Activated naive CD8-positive, alpha-beta T cell treated with anti-CD3 and anti-CD28 coated beads, Interleukin-2, amount 10 ng/mL, durations not matched to agents 7 days and 5 days (primary cell): ENCODE data around the gene FNDC10. TPM values are rescaled to one million over a fixed set of nuclear protein-coding genes. Genes with fewer than 3 reads are reported as not detected.
"Not testable (repeated sequence)": the region's sequence is repeated elsewhere in the genome, so short reads cannot be mapped to it uniquely, and the experiment has no call there.

Experiments used
- ATAC-seq: fragments of 150-1000 bp; cut with Tn5 transposase; one replicate; pipeline ENCODE4 v1.10.0; 2021; ENCODE audit warnings: low read depth, moderate library complexity
- POLR2A ChIA-PET: fragments of 350-600 bp; sonication (Branson Sonifier 250); formaldehyde crosslinking; loops from one replicate; lab custom pipeline; 2021; ENCODE audit warnings: antibody characterized with exemption; lab: Charles Lee
- DNase-seq: peaks from one replicate; pipeline ENCODE4 v3.0.0; 2021
- H3K27ac Mint-ChIP-seq: one replicate; pipeline ENCODE4 v1.8.0; 2022; ENCODE audit warnings: mild to moderate bottlenecking, mixed read lengths
- H3K27me3 Mint-ChIP-seq: one replicate; pipeline ENCODE4 v1.8.0; 2022; ENCODE audit warnings: mild to moderate bottlenecking, moderate library complexity, mixed read lengths
- H3K36me3 Mint-ChIP-seq: one replicate; pipeline ENCODE4 v1.8.0; 2021; ENCODE audit warnings: mild to moderate bottlenecking, mixed read lengths
- H3K4me1 Mint-ChIP-seq: one replicate; pipeline ENCODE4 v1.8.0; 2021; ENCODE audit warnings: mixed read lengths
- H3K4me3 Mint-ChIP-seq: one replicate; pipeline ENCODE4 v1.8.0; 2022; ENCODE audit warnings: mild to moderate bottlenecking, moderate library complexity, mixed read lengths
- H3K9me3 Mint-ChIP-seq: one replicate; pipeline ENCODE4 v1.8.0; 2021; ENCODE audit warnings: mixed read lengths
- total RNA-seq, 2 experiments: library from RNA; stranded (reverse); gene quantifications; one replicate each; pipeline ENCODE4 v1.2.3, GENCODE V29; 2021

The FNDC10 gene
- total RNA-seq, 2 experiments from 2014 or later: 4.4 to 4.6 TPM

DNA sequence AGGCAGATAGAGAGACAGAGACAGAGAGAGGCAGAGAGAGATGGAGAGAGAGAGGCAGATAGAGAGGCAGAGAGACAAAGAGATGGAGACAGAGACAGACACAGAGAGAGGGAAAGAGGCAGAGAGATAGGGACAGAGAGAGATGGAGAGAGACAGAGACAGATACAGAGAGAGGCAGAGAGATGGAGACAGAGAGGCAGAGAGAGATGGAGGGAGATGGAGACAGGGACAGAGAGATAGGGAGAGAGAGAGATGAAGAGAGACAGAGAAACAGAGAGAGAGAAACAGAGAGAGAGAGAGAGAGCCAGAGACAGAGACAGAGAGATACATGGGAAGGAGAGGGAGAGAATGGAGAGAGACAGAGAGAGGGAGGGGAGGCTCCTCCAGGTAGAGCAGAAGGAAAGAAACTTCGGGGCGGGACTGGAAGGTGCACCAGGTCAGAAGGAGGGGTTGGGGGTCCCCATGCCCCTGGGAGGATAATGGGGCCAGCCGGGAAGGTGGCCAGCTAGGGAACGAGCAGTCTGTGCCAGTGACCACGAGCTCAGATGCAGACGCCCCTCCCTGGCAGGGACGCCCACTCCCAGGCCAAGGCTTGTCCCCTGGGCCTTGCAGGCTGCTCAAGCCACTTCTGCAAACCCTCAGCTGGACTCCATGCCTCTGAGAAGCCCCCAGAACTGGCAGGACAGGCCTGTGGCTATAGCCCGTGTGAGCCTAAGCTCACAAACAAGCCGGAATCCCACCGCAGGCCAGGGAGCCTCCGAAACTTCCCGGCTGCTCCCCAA is 3.3 kb downstream of the FNDC10 start:
- Mint-ChIP-seq H3K27ac (no peak overlapping the region), H3K4me3 (no peak overlapping the region), H3K27me3 (peaks cover 9% of the 10 kb centered on the region), H3K36me3 (no peaks in the 10 kb centered on the region), H3K9me3 (no peaks in the 10 kb centered on the region), H3K4me1 (peaks cover 4% of the 10 kb centered on the region)
- POLR2A ChIA-PET: interaction anchor here (0.6 to 2.1 kb wide), 3 partner anchors 11 to 44 kb away, joined by 4 to 8 read pairs (median 7); no protein-coding TSS in a partner anchor
- DNase-seq: peak; percentile 39
- ATAC-seq: no peak

DNA sequence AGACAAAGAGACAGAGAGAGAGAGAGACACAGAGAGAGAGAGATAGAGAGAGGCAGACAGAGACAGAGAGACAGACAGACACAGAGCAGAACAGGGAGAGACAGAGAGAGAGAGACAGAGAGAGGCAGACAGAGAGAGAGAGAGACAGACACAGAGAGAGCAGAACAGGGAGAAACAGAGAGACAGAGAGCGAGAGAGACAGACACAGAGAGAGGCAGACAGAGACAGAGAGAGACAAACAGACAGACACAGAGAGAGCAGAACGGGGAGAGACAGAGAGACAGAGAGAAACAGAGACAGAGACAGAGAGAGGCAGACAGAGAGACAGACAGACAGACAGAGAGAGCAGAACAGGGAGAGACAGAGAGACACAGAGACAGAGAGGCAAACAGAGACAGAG is 4.6 kb downstream of the FNDC10 start:
- DNase-seq, H3K9me3 Mint-ChIP-seq, H3K27me3 Mint-ChIP-seq, POLR2A ChIA-PET, ATAC-seq, H3K27ac Mint-ChIP-seq, H3K4me1 Mint-ChIP-seq, H3K36me3 Mint-ChIP-seq, H3K4me3 Mint-ChIP-seq: not testable (repeated sequence)

DNA sequence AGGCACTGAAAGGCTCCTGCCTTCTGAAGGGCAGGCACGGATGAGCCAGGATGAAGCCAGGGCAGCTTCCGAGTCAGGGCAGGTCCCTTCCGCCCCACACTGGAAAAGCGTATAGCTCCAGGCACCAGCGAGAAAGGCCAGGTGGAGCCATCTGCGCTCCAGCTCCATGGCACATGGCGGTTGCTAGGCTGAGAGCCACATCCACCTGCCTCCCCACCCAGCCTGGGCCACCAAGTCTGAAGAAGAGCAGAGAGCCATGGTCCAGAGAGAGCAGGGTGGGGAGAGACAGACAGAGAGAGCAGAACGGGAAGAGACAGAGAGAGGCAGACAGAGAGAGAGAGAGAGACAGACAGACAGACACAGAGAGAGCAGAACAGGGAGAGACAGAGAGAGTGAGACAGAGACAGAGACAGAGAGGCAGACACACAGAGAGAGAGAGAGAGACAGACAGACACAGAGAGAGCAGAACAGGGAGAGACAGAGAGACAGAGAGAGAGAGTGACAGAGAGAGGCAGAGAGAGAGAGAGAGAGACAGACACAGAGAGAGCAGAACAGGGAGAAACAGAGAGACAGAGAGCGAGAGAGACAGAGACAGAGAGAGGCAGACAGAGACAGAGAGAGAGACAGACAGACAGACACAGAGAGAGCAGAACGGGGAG is 5.2 kb downstream of the FNDC10 start:
- Mint-ChIP-seq H3K36me3 (no peaks in the 10 kb centered on the region), H3K9me3 (no peaks in the 10 kb centered on the region), H3K4me3 (no peak overlapping the region), H3K27me3 (peaks cover 6% of the 10 kb centered on the region), H3K27ac (no peak overlapping the region), H3K4me1 (peaks cover 4% of the 10 kb centered on the region)
- POLR2A ChIA-PET: no interaction called here
- ATAC-seq (no peak), DNase-seq (no peak)

DNA sequence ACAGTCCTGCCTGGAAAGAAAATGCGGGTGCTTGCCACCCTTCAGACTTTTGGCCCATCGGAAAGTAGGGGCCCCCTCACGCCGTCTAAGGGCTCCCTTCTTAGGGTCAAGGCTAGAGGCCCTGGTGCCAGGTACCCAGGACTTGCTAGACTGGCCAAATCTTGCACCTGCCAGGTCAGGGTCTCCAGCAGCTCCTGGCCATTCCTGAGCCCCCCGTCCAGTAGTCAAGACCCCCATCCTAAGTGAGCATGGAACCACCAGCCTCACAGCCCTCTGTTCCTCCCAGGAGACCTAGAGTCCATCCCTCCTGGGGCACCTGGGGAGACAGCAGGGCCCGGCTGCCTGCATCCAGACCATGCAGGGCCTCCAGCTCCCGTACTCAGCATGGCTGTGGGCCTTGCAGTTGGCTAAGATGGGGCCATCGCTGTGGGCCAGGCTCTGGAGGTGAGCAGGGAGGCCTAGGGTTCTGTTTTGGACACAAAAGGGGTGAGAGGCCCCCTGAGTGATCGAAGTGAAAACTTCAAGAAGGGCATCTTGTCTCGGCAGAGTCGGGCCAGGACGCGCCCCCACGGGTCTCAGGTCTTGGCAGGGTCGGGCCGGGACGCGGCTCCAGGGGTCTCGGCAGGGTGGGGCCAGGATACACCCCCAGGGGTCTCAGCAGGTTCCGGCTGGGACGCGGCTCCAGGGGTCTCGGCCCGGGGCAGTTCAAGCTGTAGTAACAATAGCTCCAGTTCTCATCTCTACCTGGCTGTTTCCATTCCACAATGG is 5.9 kb downstream of the FNDC10 start:
- DNase-seq (no peak), ATAC-seq (no peak)
- Mint-ChIP-seq H3K27ac (no peak overlapping the region), H3K27me3 (peaks cover 6% of the 10 kb centered on the region), H3K4me3 (no peak overlapping the region), H3K36me3 (no peaks in the 10 kb centered on the region), H3K4me1 (peaks cover 3% of the 10 kb centered on the region), H3K9me3 (no peaks in the 10 kb centered on the region)
- POLR2A ChIA-PET: no interaction called here

DNA sequence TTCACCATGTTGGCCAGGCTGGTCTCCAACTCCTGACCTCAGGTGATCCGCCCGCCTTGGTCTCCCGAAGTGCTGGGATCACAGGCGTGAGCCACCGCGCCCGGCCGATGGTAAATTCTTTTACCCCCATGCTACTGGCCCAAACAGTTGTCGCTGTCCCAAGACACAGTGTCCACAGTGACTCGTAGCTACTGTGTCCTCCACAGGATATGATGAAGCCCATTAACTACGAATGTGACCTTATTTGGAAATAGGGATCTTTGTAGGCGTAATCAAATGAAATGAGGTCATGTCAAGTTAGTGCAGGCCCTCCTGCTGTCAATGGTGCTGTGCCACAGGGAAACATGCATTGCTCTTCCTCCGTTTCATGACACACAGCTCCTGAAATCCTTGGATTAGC is 8.5 kb downstream of the FNDC10 start:
- Mint-ChIP-seq H3K27ac (no peak overlapping the region), H3K4me1 (no peaks in the 10 kb centered on the region), H3K4me3 (no peak overlapping the region), H3K36me3 (no peaks in the 10 kb centered on the region), H3K9me3 (no peaks in the 10 kb centered on the region), H3K27me3 (peaks cover 2% of the 10 kb centered on the region)
- ATAC-seq (no peak), DNase-seq (no peak)
- POLR2A ChIA-PET: no interaction called here

DNA sequence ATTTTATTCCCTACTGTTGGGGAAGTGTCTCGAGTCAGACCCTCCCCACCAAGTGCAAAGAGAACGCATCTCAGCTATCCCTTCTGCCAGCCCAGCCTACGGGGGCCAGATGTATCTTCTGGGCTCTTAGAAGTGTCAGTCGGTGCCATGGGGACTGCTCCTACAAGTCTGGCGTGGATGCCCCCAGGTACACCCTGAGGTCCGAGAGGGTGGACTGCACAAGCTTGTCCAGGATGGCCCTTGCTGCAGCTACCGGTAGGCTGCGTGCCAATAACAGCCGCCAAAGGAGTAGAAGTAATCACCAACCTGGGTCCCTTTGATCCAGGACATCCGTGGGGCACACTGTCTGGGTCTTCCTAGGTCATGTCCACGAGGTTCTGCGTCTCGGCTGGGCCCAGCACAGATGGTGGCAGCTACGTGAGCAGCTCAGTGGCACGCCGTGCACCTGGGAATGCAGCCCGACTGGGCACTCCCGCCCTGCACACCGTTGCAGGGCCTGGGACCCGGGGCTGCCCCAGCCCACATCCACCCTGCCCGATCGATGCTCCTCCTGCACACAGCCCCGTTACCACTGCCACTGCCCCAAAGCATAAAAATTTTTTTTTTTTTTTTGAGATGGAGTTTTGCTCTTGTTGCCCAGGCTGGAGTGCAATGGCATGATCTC is 16.5 kb downstream of the FNDC10 start:
- DNase-seq: no peak
- Mint-ChIP-seq H3K27me3 (peaks cover 18% of the 10 kb centered on the region), H3K4me1 (peaks cover 4% of the 10 kb centered on the region), H3K36me3 (no peaks in the 10 kb centered on the region), H3K27ac (no peak overlapping the region), H3K9me3 (no peaks in the 10 kb centered on the region), H3K4me3 (no peak overlapping the region)
- ATAC-seq: no peak
- POLR2A ChIA-PET: interaction anchor here (0.7 to 1.1 kb wide), 2 partner anchors 12 to 27 kb away, joined by 3 read pairs; no protein-coding TSS in a partner anchor

DNA sequence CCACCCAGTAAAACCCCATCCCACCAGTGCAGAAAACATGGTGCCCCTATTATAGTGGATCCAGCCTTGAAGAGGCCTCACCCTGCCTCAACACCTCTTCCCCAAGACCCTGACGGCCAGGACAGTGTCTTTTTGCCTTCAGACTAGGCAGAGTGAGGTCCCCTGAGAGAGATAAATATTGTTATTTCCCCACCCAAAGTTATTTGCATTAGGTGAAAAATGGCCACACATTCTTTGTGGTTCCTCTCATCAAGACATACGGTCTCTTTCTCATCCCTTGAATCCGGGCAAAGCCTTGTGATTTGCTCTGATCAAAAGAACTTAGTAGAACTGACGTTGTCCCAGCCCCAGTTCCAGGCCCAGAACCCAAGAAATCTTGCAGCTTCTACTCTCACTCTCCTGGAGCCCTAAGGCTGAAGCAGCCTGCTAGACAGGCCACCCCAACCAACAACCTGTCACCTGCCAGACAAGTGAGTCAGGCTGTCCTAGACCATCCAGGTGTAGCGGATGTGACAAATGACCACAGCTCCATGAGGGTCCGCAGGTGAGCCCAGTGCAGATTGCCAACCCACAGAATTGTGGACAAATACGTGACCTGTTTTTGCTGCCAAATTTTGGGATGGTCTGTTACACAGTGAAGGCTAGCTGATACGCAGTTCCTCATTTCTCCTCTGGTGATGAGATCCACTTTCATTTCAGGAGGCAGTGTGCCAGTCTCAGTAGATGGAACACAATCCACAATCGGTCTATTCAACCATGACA is 17.2 kb downstream of the FNDC10 start:
- POLR2A ChIA-PET: interaction anchor here (1.1 kb wide), 1 partner anchor 11 kb away, joined by 3 read pairs; no protein-coding TSS in a partner anchor
- Mint-ChIP-seq H3K36me3 (no peaks in the 10 kb centered on the region), H3K4me1 (peaks cover 4% of the 10 kb centered on the region), H3K9me3 (no peaks in the 10 kb centered on the region), H3K27me3 (peaks cover 18% of the 10 kb centered on the region), H3K4me3 (no peak overlapping the region), H3K27ac (no peak overlapping the region)
- no peak for ATAC-seq
- no peak for DNase-seq

DNA sequence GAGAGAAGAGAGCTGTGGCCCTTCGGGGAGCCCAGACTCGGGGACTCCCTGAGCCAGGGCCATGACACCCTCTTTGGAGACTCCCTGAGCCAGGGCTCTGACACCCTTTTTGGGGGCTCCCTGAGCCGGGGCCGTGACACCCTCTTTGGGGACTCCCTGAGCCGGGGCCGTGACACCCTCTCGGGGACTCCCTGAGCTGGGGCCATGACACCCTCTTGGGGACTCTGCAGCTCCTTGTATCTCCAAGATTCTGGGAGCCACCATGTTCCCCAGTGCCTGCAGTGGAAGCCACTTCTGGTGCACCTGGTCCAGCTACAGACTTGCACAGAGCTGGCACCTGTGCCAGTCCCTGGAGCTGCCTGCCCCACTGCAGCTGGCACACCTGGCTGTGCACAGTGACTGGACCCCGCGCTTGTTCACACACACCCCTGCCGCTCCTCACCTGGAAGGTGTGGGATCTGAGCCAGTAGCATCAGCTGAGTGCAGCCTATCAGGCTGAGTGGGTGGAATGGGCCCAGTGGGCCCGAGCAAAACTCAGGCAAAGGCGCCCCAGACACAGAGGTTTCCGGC is 21.5 kb downstream of the FNDC10 start:
- Mint-ChIP-seq H3K36me3 (peaks cover 4% of the 10 kb centered on the region), H3K4me1 (peaks cover 10% of the 10 kb centered on the region), H3K27ac (no peak overlapping the region), H3K27me3 (peaks cover 7% of the 10 kb centered on the region), H3K9me3 (no peaks in the 10 kb centered on the region), H3K4me3 (no peak overlapping the region)
- ATAC-seq (no peak), DNase-seq (no peak)
- POLR2A ChIA-PET: interaction anchor here (0.5 to 1.9 kb wide), 2 partner anchors 8 to 52 kb away, joined by 3 to 5 read pairs; no protein-coding TSS in a partner anchor

DNA sequence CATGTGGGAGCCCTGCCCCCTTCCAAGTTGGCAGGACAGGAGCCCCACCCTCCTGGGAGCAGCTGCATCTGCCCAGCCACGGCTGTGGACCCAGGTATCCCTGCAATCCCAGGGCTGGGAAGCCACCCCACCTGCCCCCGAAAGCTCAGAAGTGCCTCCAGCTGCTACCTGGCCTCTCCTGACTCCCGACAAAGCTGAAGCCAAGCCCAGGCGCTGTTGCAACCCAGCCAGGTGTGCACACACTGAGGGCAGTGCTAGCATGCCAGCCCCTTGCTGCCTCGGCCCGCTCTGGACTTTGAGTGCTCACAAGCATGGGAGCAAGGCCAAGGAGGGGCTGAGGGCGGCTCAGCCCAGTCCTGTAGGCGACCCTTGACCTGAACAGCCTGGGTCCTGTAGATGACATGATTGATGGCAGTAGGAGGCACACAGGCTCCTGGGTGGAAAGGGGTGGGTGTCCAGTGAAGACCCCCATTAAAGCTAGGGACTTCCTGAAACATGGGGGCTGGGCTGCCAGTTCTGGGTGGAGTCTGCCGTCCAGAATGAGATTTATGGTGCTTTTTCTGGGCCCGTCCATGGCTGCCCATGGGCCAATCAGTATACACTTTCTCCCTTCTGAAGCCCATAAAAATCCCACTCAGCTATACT is 22.4 kb downstream of the FNDC10 start:
- H3K4me3 Mint-ChIP-seq: no peak overlapping the region
- POLR2A ChIA-PET: interaction anchor here (1.9 kb wide), 1 partner anchor 9 kb away, joined by 5 read pairs; no protein-coding TSS in a partner anchor
- no peaks in the 10 kb centered on the region for H3K9me3 Mint-ChIP-seq
- H3K27ac Mint-ChIP-seq: no peak overlapping the region
- H3K36me3 Mint-ChIP-seq: peaks cover 5% of the 10 kb centered on the region
- H3K4me1 Mint-ChIP-seq: peaks cover 12% of the 10 kb centered on the region
- ATAC-seq: no peak
- H3K27me3 Mint-ChIP-seq: peaks cover 7% of the 10 kb centered on the region
- DNase-seq: no peak

DNA sequence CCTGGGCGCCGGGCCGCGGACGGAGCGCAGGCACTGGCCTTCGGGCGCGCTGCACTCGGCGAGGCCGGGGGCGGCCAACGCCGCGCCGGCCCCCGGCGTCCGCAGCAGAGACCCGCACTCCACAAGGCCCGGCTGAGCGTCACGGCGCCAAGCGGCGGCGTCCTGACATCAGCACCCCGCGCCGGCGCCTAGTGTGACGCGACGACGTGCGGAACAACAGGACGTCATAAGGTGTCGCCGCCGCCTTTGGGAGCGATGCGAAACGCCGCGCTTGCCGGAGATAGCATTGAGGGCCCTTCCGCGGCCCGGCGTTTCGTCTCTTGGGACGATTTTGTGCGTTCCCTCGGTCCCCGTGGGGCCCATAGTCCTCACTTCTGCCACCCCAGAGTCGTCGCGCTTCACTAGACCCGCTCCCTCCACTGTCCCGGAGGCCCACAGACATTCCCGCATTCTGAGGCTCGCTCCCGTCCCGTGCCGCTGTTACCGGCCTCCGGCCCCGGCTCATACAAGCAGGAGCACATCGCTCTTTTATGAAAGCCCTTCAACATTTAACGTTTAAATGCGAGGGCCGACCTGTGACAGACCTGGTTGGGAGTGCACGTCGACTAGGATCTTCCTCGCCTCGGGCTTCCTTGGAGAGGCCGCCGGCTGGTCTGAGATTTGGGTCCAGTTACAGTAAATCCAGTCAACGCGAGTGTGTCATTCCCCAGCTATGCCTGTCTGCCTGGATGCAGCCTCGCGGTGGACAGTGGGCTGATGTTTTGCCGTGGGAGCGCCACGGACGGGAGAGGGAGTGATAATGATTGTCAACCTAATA is 25.0 kb downstream of the FNDC10 start, which contains the start of gene SSU72:
Gene SSU72 (minus strand): TSS at position 143 of the 817 bp plus-strand sequence. CDS start 306 bp downstream, outside the sequence.
- POLR2A ChIA-PET: interaction anchor here (0.8 to 2.7 kb wide), 3 partner anchors 40 to 55 kb away, joined by 3 to 12 read pairs (median 3); partner anchors contain the start of gene MIB2
- Mint-ChIP-seq H3K4me1 (peaks cover 16% of the 10 kb centered on the region), H3K4me3 (peak within 1 kb of the TSS; percentile 97), H3K9me3 (no peaks in the 10 kb centered on the region), H3K27me3 (no peaks in the 10 kb centered on the region), H3K36me3 (peaks cover 11% of the 10 kb centered on the region), H3K27ac (peak within 1 kb of the TSS; percentile 100)
- DNase-seq: peak; percentile 97
- ATAC-seq: peak; percentile 91
